H1 (cell line): ENCODE data around the gene YWHAG. TPM values are rescaled to one million over a fixed set of nuclear protein-coding genes. Genes with fewer than 3 reads are reported as not detected.

Source experiments
- BCL11A ChIP-seq, 2 experiments: IDR thresholded peaks; one replicate each; pipeline ENCODE4 v1.6.1; 2011; ENCODE audit warnings: low read depth in 2 of 2, low read length in 2 of 2, mild to moderate bottlenecking in 2 of 2
- polyA plus RNA-seq, 7 experiments: library from polyadenylated mRNA; depleted of rRNA in 3 of 7; stranded (reverse) in 5 of 7; unstranded in 2 of 7; fragments of >200 nt in 5 of 7; fragments of 200-250 nt in 2 of 7; gene quantifications; 1 replicate in 5 of 7; 2 replicates in 1 of 7; 4 replicates in 1 of 7; pipeline versions ENCODE4 v1.2.1 to v1.2.3, GENCODE V29; 2011 to 2013; ENCODE audit warnings: missing spikeins in 2 of 7, mixed read lengths in 2 of 7
- total RNA-seq: library from RNA; stranded (reverse); fragmentation: NEBNext Ultra II Directional; extraction: Animal tissue kit (Norgen Biotek cat#: 25700); gene quantifications from 2 replicates; pipeline ENCODE4 v1.2.1, GENCODE V29; 2021

The YWHAG gene
- total and polyA plus RNA-seq, 2 of the 8 experiments (the other 6 are each of a cell fraction or from before 2014, with no cell fraction given), result 57.2 to 241 TPM

DNA sequence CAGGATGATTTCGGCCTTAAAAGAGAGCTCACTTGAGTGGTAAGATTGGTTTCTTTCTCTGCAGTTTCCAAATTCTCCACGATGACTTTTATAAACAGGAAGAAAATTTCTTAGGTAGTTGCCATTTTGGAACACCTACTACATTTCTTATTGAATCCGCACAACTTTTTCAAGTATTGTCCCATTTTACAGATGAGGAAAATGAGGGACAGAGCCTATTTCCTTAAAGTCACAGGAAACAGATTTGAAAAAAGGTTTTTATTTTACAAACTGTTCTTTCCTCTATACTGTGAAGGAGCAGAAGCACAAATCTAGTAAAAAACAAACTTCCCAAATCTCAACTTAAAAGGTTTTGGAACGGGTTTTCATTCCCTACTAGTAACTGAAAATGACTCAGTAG lies 2.7 kb downstream of the YWHAG start (continued):
- no peak for TF ChIP-seq BCL11A (IDR thresholded peaks at IDR 0.05; ENCODE audit: low read depth in 2 of 2, low read length in 2 of 2)
